CD4-positive, alpha-beta T cell treated with Interleukin-4 for 1 hour (primary cell): Measurements from ENCODE around the gene PIGW.
"Not testable (repeated sequence)": the region's sequence is repeated elsewhere in the genome, so short reads cannot be mapped to it uniquely, and the experiment has no call there.

Experiments
- DNase-seq, 2 donors: peaks; one replicate each; pipeline ENCODE4 v3.0.0-alpha.2; 2020 to 2022

PIGW gene

GRCh38 chr17:36534840-36535668 lies at the start of gene PIGW, which contains the start of gene MYO19:
TSS of gene PIGW (plus strand) at chr17:36534987. CDS start at chr17:36537102, 2,115 bp downstream.
TSS of gene MYO19 (minus strand) at chr17:36534868. CDS start at chr17:36532538, 2,330 bp downstream.
- DNase-seq, result peak; percentile 87 to 88

- DNase-seq, result no peak
Observed at GRCh38 chr17:36485027-36485426, 49.8 kb upstream of the PIGW start.

GRCh38 chr17:36485805-36486203 lies 49.0 kb upstream of the PIGW start:
- no peak for DNase-seq

GRCh38 chr17:36486204-36487194 lies 48.3 kb upstream of the PIGW start, which contains the start of gene ZNHIT3:
TSS of gene ZNHIT3 (plus strand) at chr17:36486681. CDS start at chr17:36486700, 19 bp downstream.
- peak; percentile 92 for DNase-seq

GRCh38 chr17:36493956-36494355 lies 40.8 kb upstream of the PIGW start:
- DNase-seq, result no peak

GRCh38 chr17:36494674-36495073 lies 40.1 kb upstream of the PIGW start:
- DNase-seq, result no peak

- DNase-seq, result no peak
Observed at GRCh38 chr17:36495076-36495578, 39.7 kb upstream of the PIGW start.

- no peak for DNase-seq
Observed at GRCh38 chr17:36496018-36496789, 38.6 kb upstream of the PIGW start.

- no peak for DNase-seq
Observed at GRCh38 chr17:36498155-36498554, 36.6 kb upstream of the PIGW start.

- DNase-seq, result no peak
Observed at GRCh38 chr17:36498560-36499300, 36.1 kb upstream of the PIGW start.

- DNase-seq, result no peak
Observed at GRCh38 chr17:36500745-36501225, 34.0 kb upstream of the PIGW start.

- no peak for DNase-seq
Observed at GRCh38 chr17:36501351-36501750, 33.4 kb upstream of the PIGW start.

- DNase-seq, result no peak
Observed at GRCh38 chr17:36501963-36502362, 32.8 kb upstream of the PIGW start.

GRCh38 chr17:36503456-36504155 lies 31.2 kb upstream of the PIGW start:
- no peak for DNase-seq

GRCh38 chr17:36504156-36504545 lies 30.6 kb upstream of the PIGW start:
- no peak for DNase-seq

- no peak for DNase-seq
Observed at GRCh38 chr17:36505171-36505570, 29.6 kb upstream of the PIGW start.

GRCh38 chr17:36506249-36506826 lies 28.4 kb upstream of the PIGW start:
- no peak for DNase-seq

- no peak for DNase-seq
Observed at GRCh38 chr17:36506831-36507230, 28.0 kb upstream of the PIGW start.

GRCh38 chr17:36507266-36507665 lies 27.5 kb upstream of the PIGW start:
- no peak for DNase-seq

- DNase-seq, result not testable (repeated sequence)
Observed at GRCh38 chr17:36508439-36508838, 26.3 kb upstream of the PIGW start.
